GM19438 (cell line): ENCODE data around the gene RBM26.

Source experiments
- ATAC-seq: cut with Tn5 transposase; IDR thresholded peaks from one replicate; pipeline ENCODE4 v1.9.1; 2021; ENCODE audit warnings: low read depth; ENCODE audit not compliant: unreplicated experiment

Gene RBM26

DNA sequence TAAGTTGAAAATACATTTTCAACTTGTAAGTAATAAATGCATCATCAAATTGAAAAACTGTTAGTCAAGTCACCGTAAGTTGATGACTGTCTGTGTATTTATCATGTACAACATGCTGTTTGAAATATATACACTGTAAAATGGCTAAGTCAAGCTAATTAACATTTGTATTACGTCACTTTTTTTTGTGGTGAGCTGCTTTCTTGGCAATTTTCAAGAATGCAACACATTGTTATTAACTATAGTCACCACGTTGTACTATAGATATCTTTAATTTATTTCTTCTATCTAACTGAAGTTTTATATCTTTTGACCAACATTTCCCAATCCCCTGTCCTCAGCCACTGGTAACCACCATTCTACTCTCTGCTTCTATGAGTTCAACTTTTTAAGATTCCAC, 57.0 kb downstream of the RBM26 start:
- ATAC-seq = no peak

DNA sequence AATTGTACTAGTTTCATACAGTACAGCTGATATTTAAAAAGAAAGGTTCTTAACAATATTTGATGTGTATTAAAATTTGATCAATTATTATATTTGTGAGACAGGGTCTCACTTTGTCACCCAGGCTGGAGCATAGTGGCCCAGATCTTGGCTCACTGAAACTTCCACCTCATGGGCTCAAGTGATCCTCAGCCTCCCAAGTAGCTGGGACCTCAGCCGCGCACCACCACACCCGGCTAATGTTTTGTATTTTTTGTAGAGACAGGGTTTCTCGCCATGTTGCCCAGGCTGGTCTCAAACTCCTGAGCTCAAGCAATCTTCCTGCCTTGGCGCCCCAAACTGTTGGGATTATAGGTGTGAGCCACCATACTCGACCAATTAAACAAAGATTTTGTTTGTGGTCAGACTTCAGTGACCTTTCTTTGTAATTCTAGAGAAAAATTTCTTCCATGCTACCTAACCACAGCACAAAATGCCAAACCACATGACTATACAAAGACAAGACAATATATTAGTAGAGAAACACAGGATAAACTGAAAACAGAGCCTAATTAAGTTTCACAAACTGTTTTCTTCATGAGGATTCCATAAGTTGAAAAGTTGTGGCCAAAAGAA, 59.6 kb downstream of the RBM26 start:
- ATAC-seq = no peak

DNA sequence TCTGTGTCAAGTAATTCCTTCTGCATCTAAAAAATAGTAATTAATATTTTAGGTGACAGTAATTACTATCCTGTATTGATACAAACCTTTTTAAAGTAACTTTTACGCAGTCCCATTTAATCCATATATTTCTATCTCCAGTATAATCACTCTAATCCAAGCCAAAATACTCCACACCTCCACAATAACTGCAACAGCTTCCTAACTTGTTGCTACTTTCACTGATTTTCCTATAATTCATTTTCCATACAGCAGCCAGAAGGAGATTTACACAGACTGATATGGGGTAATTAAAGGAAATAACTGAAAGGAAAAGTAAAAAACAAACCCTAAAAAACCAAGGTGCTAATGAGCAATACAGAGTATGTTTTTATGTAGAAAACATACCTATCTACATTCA, 64.9 kb downstream of the RBM26 start:
- no peak for ATAC-seq

DNA sequence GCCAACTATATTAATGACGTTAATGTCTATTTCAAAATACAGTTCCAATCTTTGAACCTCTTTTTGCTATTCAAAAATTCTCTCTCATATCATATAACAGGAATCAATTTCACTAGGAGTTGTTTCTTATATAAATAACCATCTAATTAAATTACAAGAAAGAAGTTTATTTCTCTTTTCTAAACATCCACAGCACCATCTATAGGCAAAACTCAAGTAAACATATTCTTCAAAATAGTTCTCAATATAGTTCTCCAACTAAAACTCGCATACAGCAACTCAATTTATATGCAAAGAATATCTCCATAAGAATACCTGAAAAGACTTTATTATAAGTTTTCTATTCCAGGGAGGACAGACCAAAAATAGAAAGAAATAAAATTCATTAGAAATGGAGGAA, 65.6 kb downstream of the RBM26 start:
- no peak for ATAC-seq

DNA sequence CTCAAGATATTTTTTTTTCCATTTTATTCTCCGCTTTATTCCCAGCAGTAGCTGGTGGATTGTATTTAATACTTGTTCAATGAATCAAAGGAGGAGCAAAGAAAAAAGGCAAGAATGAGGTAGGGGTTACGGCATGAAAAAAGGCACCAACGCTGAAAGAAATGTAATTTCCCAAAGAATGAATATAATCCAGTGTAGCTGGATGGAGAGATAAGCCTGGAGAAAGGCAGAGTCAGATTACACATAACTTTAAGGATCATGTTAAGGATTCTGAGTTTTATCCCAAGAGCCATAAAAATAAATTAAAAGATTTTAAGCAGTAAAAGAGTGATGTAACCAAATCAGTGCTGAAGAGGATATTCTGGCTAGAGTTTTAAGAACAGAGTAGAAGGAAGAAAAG, 67.7 kb downstream of the RBM26 start:
- ATAC-seq = no peak

DNA sequence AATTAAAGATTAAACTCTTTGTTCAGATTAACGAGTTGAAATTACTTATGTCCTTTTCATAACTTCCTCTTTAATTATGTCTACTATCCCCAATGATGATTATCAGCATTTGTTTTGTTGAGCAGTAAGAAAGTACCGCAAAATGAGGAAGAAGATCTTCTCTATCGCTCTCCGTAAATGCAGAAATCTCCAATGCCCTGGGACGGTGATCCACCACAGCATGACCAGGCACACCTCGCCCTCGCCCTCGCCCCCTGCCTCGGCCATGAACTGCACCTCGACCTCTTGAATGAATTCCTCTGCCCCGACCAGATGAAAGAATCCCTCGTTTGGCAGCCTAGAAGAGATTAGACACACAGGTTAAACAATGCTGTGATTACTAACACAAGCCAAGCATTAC, 69.1 kb downstream of the RBM26 start:
- no peak for ATAC-seq

DNA sequence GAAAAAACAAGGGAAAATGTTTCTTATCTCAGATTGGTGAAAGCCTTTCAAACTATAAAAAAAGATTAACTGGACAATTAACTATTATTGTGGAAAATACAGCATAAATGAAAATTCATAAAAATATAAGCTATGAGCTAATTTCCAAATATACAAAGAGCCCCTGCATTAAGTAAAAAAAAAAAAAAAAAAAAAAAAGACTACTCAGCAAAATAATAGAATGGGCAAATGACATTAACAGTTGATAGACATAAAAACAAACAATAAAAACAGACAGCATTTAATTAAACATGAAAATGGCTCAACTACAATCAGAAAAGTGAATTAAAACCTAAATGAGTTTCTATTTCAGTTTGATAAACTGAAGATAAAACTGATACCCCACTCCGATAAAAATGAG, 77.5 kb downstream of the RBM26 start:
- ATAC-seq = no peak

DNA sequence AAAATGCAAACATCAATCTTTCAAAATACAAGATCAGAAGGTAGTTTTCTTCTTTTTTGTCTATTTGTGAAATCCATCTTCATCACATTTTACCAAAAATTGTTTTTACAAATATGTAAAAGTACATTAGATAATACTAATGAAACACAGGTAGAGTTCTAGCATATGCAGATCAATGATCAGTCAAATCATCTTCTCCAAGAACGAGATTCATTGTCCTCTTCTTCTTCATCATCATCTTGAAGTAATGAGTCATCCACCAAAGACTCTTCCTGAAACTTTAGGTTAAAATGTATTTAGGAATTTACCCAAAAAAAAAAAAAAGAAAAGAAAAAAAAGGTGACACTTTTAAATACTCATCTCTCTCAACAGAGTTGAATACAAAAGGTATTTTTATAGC, 85.6 kb downstream of the RBM26 start:
- no peak for ATAC-seq

DNA sequence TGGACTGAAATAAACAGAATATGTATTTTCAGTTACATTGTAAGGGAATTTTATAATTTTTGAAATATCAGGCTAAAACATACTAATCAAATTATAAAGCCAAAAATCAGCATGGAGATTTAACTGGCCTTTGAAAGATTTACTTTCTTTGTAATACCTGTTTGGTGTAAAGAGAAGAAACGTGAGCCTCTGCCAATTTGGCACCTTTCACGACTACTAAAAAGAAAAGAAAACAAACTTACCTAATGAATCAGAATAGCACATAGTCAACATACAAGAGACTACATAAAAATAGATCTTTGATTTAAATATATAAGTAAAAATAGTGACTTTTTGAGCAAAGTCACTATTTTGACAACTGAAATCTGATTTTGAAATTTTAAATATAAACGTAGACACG, 87.4 kb downstream of the RBM26 start:
- no peak for ATAC-seq

DNA sequence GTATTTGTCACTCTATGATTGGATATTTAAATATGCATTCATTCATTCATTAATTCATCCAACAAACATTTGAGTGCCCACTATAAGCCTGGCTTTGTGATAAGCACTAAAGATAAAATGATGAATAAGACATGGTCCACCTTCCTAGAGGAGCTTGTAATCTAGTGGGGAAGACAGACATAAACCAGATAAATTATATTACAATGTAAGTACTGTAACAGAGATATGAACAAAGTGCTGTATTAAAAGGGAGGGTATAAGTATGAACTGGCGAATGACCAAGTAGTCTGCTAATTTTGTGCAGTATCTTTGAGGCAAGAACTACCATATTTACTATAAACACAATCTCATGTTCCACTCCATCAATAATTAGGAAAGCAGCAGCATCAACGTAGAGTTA, 88.2 kb downstream of the RBM26 start:
- ATAC-seq = no peak

DNA sequence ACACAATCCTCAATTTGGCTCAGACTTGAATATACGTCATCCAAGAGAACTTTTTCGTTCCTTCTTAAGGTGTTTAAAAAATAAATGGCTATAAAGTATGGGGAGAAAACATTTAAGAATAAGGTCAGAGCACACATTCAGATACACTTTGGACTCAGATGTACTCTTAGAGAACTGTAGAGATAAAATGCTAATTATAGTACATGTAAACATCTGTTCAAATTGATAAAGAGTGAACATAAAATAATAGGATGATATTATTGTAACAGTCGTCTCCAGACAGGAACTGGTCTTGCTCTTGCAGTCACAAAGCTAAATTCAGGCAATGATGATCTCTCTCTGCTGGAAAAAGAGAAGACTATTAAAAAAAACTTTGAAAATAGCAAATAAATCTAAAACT, 91.4 kb downstream of the RBM26 start:
- ATAC-seq = no peak

DNA sequence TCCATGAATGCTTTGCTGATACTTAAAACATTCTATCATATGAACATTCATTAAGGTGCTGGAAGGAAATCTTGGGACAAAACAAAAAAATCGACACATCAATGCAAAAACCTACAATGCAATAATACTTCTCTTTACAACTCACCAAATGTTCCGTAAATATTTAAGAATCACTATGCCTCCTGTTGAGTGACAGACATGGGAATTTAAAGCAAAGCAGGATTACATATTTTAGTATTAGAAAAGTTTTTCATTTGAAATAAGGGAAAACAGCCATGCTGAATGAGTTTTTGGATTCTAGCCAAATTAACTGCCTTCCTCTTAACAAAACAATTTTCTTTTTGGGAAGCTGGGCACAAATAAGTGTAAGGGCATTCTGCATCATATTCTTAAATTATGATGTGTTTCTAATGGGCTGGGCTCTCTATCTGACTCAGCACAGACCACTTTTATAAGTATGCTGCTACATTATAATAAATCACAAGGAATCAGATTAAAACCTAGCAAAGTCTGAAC, 93.7 kb downstream of the RBM26 start:
- ATAC-seq = no peak

DNA sequence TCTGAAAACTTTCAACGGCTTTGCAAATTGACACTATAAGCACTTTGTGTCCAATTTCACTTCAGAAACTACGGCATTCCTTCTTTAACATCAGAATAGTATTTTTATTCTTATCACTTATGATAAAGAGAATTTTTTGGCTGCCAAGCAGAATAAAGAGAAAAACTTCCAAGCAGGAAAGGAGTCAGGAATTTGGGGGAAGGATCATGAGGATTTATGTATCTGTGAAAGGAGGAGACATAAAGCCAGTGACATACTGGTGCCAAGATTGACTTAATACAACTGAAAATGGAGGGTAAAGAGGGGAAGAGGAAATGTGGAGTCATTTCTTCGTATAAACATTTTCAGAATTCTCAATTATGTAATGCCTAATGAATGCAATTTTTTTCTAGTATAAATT, 94.7 kb downstream of the RBM26 start:
- no peak for ATAC-seq

DNA sequence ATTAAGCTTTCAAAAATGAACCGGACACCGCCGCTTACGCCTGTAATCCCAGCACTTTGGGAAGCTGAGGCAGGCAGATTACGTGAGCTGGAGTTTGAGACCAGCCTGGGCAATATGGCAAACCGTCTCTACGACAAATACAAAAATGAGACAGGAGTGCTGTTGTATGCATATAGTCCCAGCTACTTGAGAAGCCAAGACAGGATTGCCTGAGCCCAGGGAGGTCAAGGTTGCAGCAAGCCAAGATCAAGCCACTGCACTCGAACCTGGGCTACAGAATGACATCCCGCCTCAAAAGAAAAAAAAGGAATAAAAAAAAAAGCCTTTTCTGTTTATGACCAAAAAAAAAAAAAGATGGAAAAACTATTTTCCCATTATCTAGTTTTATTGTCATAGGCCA, 96.4 kb downstream of the RBM26 start:
- ATAC-seq = no peak

DNA sequence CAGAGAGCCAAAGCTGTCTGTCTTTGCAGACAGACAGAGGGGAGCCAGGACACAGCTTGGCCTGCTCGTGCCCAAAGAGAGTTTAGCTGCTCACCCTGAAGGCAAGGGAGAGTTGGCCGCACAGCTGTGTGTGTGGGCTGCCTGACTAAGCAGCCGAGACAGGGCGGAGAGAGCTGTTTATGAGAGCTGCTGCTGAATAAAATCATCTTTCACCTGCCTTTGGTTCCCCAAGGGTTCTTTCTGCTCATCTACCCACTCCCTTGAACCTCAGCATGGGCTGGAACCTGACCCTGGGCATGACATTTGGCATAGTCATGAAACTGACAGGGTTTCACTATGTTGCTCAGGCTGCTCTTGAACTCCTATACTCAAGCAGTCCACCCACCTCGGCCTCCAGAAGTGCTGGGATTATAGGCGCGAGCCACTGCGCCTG, 98.2 kb downstream of the RBM26 start:
- ATAC-seq = no peak

DNA sequence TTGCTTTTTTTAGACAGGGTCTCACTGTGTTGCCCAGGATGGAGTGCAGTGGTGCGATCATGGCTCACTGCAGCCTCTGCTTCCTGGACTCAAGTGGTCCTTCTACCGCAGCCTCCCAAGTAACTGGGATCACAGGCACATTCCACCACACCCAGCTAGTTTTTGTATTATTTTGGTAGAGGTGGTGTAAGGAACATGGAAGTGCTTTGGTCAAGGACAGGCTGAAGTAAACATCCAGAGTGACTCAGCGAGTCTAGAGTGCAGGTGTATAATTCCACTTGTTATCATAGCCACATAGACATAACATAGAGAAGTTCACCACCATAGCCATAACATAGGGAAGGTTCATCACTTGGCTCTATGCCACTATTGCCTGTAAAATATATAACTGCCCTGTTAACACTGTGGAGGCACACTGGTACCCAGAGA, 98.6 kb downstream of the RBM26 start:
- ATAC-seq = no peak

DNA sequence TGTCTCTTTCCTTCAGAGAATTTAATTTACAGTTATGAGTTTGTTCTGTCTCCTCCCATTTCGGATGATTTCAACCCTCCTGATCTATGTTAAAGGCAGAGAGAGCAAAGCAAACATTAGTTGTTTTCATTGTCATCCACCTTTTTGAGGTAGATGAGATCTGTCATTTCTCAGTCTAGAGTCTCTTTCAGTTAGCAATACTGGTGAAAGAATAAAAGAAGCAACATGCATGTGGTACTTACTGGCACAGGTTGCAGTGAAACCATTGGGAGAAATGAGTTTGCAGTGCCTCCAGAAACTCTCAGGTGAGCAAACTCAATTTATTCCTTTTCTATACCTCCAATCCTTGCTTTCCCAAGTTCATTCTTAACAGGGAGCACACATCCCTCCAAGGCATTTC, 99.4 kb downstream of the RBM26 start:
- ATAC-seq = no peak

DNA sequence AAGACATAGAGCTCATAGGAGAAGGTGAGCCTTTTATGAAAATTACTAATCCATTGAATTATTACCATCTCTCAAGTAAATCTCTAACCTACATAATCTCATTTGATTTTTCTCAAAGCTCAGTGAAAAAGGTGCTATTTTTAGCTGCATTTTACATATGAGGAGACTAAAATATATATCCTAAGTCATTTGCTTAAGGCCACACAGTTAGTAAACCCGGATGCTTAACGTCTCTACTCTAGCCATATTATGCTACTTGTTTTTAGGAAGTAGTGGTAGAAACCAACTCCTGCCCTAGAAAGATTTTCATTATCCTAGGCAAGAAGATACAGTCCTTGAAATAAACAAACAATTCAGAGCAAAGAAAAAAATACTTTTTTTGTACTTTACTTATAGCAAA, 108.9 kb downstream of the RBM26 start:
- ATAC-seq = no peak

DNA sequence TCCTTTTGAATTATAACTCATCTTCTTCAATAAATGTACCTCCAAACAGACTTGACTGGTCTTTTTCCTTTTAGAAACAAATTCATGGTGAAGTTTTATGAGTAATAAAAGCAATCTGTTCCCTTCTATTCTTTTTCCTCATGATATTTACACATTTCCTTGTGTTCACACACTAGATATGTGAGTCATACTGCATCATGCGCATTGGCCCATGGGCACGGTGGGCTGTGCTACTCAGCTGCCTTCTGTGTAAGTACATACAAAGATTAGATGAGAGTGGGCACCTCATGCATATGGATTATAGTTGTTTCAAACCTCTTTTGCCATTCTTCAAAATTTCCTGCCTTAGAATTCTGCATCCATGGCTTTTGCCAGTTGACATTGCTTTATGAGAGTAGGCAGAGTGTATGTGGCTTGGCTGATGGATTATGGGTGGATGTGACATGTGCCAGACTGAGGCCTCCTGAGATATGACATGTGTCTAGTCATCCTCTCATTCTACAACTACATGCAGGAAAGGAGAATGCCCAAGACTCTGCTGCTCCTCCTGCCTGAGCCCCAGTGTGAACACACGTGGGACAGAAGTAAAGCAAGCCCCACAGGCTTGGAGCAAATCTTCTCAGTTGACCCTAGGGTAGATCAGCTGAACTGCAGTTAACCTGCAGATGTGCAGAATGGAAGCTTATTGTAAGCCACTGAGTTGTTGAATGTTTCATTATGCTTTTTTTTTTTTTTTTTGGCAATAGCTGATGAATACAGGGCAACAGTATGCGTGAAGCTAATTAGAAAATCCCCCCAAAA, 109.9 kb downstream of the RBM26 start:
- ATAC-seq = no peak

DNA sequence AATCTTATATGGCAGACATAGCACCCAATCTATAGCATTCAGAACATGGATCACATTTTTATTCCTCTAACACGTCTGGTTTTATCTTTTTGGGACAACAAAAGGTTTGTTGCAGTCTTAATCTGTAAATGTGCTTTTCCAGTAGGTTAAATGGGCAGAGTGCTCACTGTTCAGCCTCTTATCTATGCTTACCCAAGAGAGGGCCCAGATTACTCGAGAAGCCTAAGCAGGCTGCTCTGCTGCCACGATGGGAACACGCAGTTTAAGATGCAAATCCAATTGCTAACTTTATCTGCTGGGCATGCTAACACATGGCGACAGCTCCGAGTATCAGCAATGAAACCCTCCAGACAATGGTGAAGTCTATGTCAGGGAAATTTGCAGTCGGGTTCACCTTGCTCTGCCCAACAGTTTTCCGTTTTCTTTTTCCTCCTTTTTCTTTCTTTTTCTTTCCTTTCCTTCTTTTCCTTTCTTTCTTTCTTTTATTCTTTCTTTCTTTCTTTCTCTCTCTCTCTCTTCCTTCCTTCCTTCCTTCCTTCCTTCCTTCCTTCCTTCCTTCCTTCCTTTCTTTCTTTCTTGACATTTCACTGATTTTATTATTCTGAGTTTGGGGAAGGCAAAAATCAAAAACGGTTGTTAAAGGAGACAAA, 115.3 kb downstream of the RBM26 start:
- ATAC-seq = no peak

DNA sequence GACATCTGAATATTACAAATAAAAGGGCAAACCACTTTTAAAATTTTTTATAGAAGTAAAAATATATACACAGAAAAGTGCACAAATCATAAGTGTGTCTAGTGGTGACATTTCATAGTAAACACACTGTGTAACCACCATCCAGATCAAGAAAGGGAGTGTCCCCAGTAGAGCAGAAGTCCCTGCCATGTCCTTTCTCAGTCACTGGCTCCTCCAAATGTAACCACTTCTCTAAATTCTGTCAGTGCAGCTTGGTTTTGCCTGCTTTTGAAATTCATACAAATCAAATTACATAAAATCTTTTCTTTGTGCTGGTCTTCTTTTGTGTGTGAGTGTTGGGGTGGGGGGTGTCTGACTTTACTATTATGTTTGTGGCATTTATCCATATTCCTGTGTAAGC, 116.5 kb downstream of the RBM26 start:
- ATAC-seq = no peak
